Natural killer cell treated with Interleukin-12 subunit alpha and Interleukin-12 subunit beta and Interleukin-15 and Interleukin-18, amount 100 ng/mL, for 72 hours (primary cell): Measurements from ENCODE around the gene SH2D7. TPM values are rescaled to one million over a fixed set of nuclear protein-coding genes. Genes with fewer than 3 reads are reported as not detected.

Experiments used
- ATAC-seq, 2 donors: fragments of 150-1000 bp; cut with Tn5 transposase in 1 of 2; sonication (Bioruptor Pico), chemical (Tn5 transposase) in 1 of 2; 2 replicates each; pipeline ENCODE4 v1.10.0; 2021
- DNase-seq: peaks from one replicate; pipeline ENCODE4 v3.0.0; 2022; ENCODE audit warnings: low spot score
- H3K27ac Mint-ChIP-seq, 2 donors: 1 replicate in 1 of 2; 2 replicates in 1 of 2; pipeline ENCODE4 v1.8.0; 2022; ENCODE audit warnings: mixed read lengths in 2 of 2, mild to moderate bottlenecking in 1 of 2, moderate library complexity in 1 of 2
- H3K27me3 Mint-ChIP-seq, 2 donors: 1 replicate in 1 of 2; 2 replicates in 1 of 2; pipeline ENCODE4 v1.8.0; 2022; ENCODE audit warnings: mixed read lengths in 2 of 2
- H3K36me3 Mint-ChIP-seq: one replicate; pipeline ENCODE4 v1.8.0; 2022; ENCODE audit warnings: mixed read lengths
- H3K4me1 Mint-ChIP-seq, 2 donors: 1 replicate in 1 of 2; 2 replicates in 1 of 2; pipeline ENCODE4 v1.8.0; 2022; ENCODE audit warnings: low read depth in 2 of 2, mixed read lengths in 2 of 2, mild to moderate bottlenecking in 1 of 2
- H3K4me3 Mint-ChIP-seq: one replicate; pipeline ENCODE4 v1.8.0; 2022; ENCODE audit warnings: mixed read lengths
- H3K9me3 Mint-ChIP-seq: 2 replicates; pipeline ENCODE4 v1.8.0; 2022; ENCODE audit warnings: mixed read lengths
- total RNA-seq, 2 donors: library from RNA; stranded (reverse); gene quantifications; one replicate each; pipeline ENCODE4 v1.2.3, GENCODE V29; 2022

Gene SH2D7
- not detected for total RNA-seq

DNA sequence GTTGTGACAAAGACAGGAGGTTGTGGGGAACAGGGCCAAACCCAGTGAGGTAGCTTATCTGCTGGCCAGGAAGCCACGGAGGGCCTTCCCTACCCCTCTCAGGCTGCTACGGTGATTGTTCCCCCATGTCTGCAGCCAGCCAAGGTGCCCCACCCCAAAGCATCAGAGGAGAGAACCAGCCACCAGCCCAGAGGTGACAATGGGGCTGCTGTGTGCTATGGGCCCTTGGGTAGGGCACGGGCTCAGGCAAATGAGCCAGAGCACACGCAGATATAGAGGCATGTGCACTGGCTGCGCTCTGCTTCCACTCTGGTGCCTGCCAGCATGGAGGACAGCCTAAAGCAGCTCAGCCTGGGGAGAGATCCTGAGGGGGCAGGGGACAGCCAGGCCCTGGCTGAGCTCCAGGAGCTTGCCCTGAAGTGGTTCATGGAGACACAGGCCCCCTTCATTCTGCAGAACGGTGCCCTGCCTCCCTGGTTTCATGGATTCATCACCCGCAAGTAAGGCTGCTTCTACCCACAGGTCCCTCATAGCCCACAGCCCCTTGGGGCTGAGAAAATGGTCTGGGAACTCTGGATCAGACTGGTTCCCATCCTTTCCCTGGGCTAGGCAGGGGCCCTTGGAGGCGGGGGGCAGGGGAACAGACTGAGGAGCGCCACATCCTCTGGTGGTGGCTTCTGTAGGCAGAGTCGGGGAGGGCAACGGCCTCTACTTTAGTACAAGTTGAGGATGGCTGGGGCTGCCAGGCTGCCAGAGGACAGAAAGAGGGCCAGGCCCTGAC, at the start of gene SH2D7:
TSS of gene SH2D7 (plus strand) at position 301 of the 781 bp plus-strand sequence. CDS start at position 325, 24 bp downstream.
- peaks cover 0 to 8% of the 10 kb centered on the region in 2 donors for H3K27me3 Mint-ChIP-seq
- H3K4me1 Mint-ChIP-seq = peaks cover 3 to 6% of the 10 kb centered on the region in 2 donors
- no peaks in the 10 kb centered on the region for H3K9me3 Mint-ChIP-seq
- DNase-seq (no peak), ATAC-seq (peak in 1 of 2 donors; percentile 57)
- H3K4me3 Mint-ChIP-seq = no peak within 1 kb of the TSS
- no peaks in the 10 kb centered on the region for H3K36me3 Mint-ChIP-seq
- peak within 1 kb of the TSS in 1 of 2 donors; percentile 13 for H3K27ac Mint-ChIP-seq

DNA sequence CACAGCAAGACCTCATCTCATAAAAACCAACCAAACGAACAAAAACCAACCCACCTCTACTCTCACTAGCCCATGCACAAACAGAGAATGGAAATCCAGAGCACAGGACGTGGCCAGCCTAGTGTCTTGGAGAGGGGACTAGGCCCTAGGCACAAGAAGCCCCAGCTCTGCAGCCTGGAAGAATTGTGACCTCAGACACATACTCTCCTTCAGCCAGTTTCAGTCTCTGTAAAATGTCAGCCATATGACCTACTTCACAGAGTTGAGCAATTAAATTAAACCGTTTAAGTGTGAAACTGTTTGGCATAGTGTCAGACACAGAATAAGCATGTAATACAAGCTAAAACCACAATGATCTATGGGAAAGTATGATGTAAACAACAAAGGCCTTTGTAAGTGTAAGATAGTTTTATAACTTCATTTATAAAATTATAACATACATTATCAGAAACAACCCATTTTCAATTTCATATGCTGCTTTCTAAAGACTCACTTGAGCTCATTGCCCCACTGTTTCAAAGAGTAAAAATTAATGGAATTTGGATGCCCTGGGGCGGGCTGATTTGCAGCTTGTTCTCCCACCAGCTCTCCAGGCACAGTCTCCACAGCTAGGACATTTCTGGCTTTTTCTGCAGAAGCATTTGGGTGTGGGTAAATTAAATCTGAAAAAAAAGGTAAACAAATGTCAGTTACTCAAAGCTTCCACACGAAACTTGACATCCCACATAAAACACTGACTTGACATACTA, 47.8 kb upstream of the SH2D7 start:
- peak; percentile 82 to 91 for ATAC-seq
- Mint-ChIP-seq H3K4me3 (peak overlapping the region; percentile 87), H3K4me1 (peaks cover 63 to 81% of the 10 kb centered on the region in 2 donors), H3K9me3 (no peaks in the 10 kb centered on the region), H3K27me3 (no peaks in the 10 kb centered on the region), H3K36me3 (peaks cover 14% of the 10 kb centered on the region), H3K27ac (peak overlapping the region; percentile 79 to 89)
- DNase-seq = no peak

DNA sequence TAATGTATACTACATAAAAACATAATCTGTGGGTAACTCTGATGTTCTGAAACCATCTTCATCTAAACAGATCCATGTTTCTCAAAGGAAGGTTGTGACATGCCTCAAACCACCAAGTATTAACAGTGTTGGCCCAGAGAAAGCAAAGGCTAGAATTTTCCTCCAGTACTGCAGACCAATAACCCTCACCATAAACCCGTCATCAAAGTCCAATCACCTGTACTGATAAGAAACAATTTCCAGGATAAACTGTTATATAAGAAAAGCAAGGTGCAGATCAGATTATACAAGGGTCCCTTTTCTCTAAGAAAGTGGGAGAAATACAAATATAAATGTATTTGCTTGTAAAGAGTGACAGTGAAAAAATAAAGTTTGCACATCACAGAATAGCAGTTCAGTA, 47.2 kb upstream of the SH2D7 start:
- Mint-ChIP-seq H3K36me3 (peaks cover 14% of the 10 kb centered on the region), H3K27me3 (no peaks in the 10 kb centered on the region), H3K27ac (peak overlapping the region; percentile 57 to 89), H3K4me3 (peak overlapping the region; percentile 55), H3K4me1 (peaks cover 64 to 81% of the 10 kb centered on the region in 2 donors), H3K9me3 (no peaks in the 10 kb centered on the region)
- no peak for DNase-seq
- ATAC-seq = no peak

DNA sequence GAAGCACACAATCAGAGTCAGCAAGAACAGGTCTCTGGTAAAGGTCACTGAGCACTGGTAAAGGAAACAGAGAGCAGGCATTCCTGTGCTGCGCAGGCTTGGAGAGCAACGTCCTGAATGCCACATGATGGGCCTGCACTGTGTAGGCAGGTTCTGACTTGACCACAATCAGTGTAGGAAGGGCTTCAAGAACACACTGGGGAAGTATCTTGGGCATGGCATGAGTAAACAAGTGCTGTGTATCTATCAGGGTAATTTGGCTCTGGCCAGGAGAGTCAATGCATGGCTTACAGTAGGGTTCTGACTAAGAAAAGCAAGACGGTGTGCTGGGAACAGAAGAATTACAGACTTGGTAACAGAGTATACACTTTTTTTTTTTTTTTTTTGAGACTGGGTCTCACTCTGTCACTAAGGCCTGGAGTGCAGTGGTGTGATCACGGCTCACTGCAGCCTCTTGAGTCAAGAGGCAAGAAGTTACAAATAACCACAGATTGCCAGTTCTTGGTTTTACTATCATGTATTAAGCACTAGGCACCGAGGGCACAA, 45.5 kb upstream of the SH2D7 start:
- Mint-ChIP-seq H3K36me3 (peaks cover 14% of the 10 kb centered on the region), H3K4me3 (peak overlapping the region; percentile 77), H3K27me3 (no peaks in the 10 kb centered on the region), H3K27ac (peak overlapping the region; percentile 85 to 97), H3K9me3 (no peaks in the 10 kb centered on the region), H3K4me1 (peaks cover 72 to 85% of the 10 kb centered on the region in 2 donors)
- no peak for DNase-seq
- ATAC-seq = peak; percentile 53 to 77

DNA sequence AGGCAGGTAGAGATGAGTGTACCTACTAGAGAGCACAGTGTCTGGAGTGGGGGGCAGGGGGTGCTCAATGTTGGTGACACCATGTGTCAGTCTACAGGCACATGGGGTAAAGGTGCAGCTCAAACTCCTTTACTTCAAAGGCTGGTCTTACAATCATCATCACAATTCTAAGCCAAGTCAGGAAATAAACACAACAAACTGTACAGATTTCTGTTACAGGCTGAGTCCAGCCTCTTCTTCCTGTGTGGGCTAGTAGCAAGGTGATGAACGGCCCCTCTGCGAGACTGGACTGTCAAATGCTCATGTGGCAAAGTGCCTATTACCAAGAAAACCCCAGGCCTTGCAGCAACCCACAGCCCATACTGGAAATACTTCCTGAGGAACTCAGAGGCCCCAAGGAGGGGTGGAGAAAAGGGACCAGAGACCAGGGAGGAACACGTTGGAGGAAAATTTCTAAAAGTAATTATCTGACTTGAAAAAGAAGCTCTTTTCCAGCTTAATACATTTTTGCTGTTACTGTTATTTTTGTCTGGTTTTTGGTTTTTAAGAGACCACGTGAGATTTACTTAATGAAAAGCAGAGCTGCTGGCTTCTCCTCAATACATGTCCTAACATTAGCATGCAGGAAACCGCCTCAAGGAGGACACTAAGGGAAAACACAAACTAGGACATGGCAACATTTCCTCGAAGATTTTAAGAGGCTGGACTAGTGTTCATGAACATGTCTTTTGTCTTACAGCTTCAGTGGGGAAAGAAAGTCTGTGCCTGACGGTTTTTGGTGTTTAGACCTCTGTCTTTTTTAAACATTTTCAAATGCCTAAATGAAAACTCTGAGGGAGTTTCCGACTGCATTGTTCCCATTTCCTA, 44.4 kb upstream of the SH2D7 start:
- ATAC-seq (peak in 1 of 2 donors; percentile 36), DNase-seq (no peak)
- Mint-ChIP-seq H3K36me3 (peaks cover 12% of the 10 kb centered on the region), H3K27ac (peak overlapping the region; percentile 85 to 97), H3K9me3 (no peaks in the 10 kb centered on the region), H3K4me1 (peaks cover 75 to 85% of the 10 kb centered on the region in 2 donors), H3K27me3 (no peaks in the 10 kb centered on the region), H3K4me3 (peak overlapping the region; percentile 89)

GRCh38 chr15:78048628-78048920, 43.8 kb upstream of the SH2D7 start:
- Mint-ChIP-seq H3K27me3 (no peaks in the 10 kb centered on the region), H3K4me3 (peak overlapping the region; percentile 89), H3K27ac (peak overlapping the region; percentile 85 to 97), H3K36me3 (peaks cover 12% of the 10 kb centered on the region), H3K9me3 (no peaks in the 10 kb centered on the region), H3K4me1 (peaks cover 71 to 91% of the 10 kb centered on the region in 2 donors)
- no peak for DNase-seq
- no peak for ATAC-seq

- peak; percentile 85 for DNase-seq
- Mint-ChIP-seq H3K36me3 (peaks cover 6% of the 10 kb centered on the region), H3K9me3 (no peaks in the 10 kb centered on the region), H3K4me1 (peaks cover 64 to 91% of the 10 kb centered on the region in 2 donors), H3K27me3 (no peaks in the 10 kb centered on the region), H3K27ac (peak overlapping the region; percentile 91 to 97), H3K4me3 (peak overlapping the region; percentile 89)
- peak; percentile 78 to 91 for ATAC-seq
These were observed 42.5 kb upstream of the SH2D7 start for GRCh38 chr15:78049691-78050440.

DNA sequence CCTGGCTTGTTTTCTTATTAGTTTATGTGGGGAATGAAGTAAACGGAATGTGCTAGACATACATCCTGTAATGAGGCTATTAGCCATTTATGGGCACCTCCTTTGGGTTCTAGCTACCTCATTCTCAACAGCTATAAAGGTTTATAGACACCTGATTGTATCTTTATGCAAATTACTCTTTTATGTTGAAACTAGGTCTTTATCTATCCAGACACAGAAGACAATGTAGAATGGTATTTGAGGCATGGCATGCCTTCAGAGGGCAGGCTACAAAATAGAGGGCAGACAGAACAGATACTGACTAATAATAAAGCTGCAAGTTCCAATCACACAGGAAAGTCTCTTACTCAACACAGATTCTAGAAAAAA, 41.9 kb upstream of the SH2D7 start:
- H3K27ac Mint-ChIP-seq = peak overlapping the region; percentile 91 to 97
- ATAC-seq = peak; percentile 14 to 38
- no peaks in the 10 kb centered on the region for H3K27me3 Mint-ChIP-seq
- H3K4me3 Mint-ChIP-seq = peak overlapping the region; percentile 89
- peaks cover 65 to 91% of the 10 kb centered on the region in 2 donors for H3K4me1 Mint-ChIP-seq
- peaks cover 6% of the 10 kb centered on the region for H3K36me3 Mint-ChIP-seq
- no peaks in the 10 kb centered on the region for H3K9me3 Mint-ChIP-seq
- no peak for DNase-seq

GRCh38 chr15:78050826-78051225, 41.5 kb upstream of the SH2D7 start:
- H3K27ac Mint-ChIP-seq = peak overlapping the region; percentile 91 to 97
- no peaks in the 10 kb centered on the region for H3K27me3 Mint-ChIP-seq
- H3K9me3 Mint-ChIP-seq = no peaks in the 10 kb centered on the region
- DNase-seq (no peak), ATAC-seq (no peak)
- H3K36me3 Mint-ChIP-seq = peaks cover 6% of the 10 kb centered on the region
- H3K4me1 Mint-ChIP-seq = peaks cover 69 to 94% of the 10 kb centered on the region in 2 donors
- peak overlapping the region; percentile 89 for H3K4me3 Mint-ChIP-seq

DNA sequence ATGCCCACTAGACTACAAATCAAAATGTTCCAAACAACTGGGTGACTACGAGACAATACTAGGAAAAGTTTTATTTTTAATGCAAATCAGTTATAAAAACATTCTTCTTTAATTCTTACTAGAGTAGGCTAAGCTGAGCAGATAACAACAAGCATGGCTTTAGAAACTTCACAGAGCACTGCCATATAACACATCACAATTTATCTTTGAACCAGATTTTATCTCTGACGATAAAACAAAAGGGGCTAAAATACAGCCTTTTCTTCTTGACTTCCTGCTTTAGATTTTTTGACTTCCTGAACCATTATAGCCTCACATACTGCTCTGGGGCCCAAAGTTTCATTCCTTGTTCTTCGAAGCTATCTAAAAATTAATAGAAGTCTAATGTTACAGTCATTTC, 40.8 kb upstream of the SH2D7 start:
- H3K4me3 Mint-ChIP-seq = peak overlapping the region; percentile 89
- ATAC-seq (no peak), DNase-seq (no peak)
- H3K36me3 Mint-ChIP-seq = peaks cover 6% of the 10 kb centered on the region
- peak overlapping the region; percentile 91 to 97 for H3K27ac Mint-ChIP-seq
- no peaks in the 10 kb centered on the region for H3K9me3 Mint-ChIP-seq
- no peaks in the 10 kb centered on the region for H3K27me3 Mint-ChIP-seq
- H3K4me1 Mint-ChIP-seq = peaks cover 73 to 97% of the 10 kb centered on the region in 2 donors

DNA sequence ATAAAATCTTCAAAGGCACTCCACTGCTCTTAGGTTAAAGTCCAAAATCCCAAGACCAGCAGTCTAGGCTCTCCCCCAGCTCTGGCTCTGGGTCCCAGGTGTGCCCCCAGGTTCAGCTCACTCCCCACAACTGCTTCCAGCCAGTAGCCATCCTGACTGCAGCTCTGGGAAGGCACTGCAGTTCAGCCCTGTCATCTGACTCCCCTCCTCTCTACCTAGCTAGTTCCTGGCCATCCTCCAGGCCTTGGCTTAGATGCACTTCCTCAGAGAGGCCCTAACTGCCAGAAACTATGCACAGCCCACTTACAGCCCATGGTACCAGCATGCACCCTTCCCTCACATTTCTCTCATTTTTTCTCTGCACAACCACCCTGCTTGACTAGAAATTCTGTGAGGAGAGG, 40.4 kb upstream of the SH2D7 start:
- H3K27ac Mint-ChIP-seq = peak overlapping the region; percentile 91 to 97
- H3K27me3 Mint-ChIP-seq = no peaks in the 10 kb centered on the region
- no peak for DNase-seq
- peaks cover 6% of the 10 kb centered on the region for H3K36me3 Mint-ChIP-seq
- H3K9me3 Mint-ChIP-seq = no peaks in the 10 kb centered on the region
- no peak for ATAC-seq
- peaks cover 72 to 97% of the 10 kb centered on the region in 2 donors for H3K4me1 Mint-ChIP-seq
- H3K4me3 Mint-ChIP-seq = peak overlapping the region; percentile 89

DNA sequence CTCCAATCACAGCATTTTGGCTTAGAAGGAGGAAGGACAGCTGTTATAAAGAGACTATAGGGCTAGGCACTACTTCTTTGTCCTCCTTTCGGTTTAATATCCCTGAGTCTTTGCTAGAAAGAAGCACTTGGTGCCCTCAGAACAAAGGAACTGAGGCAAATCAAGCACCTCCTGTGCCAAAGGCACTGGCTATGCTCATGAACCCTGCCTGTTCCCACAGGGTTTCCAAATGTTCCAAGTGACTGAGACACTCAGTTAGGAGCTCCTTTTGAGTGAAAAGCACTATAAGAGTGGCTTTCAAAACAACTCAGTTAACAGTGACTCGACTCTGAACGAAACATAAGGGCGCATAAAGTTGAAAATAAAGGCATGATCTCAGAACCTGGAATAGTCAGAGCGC, 39.8 kb upstream of the SH2D7 start:
- no peaks in the 10 kb centered on the region for H3K27me3 Mint-ChIP-seq
- H3K36me3 Mint-ChIP-seq = peaks cover 6% of the 10 kb centered on the region
- H3K4me3 Mint-ChIP-seq = peak overlapping the region; percentile 89
- H3K27ac Mint-ChIP-seq = peak overlapping the region; percentile 91 to 97
- no peak for ATAC-seq
- no peaks in the 10 kb centered on the region for H3K9me3 Mint-ChIP-seq
- DNase-seq = no peak
- H3K4me1 Mint-ChIP-seq = peaks cover 67 to 92% of the 10 kb centered on the region in 2 donors

- Mint-ChIP-seq H3K9me3 (no peaks in the 10 kb centered on the region), H3K27me3 (no peaks in the 10 kb centered on the region), H3K27ac (peak overlapping the region in 1 of 2 donors; percentile 74), H3K4me3 (no peak overlapping the region), H3K36me3 (peaks cover 6% of the 10 kb centered on the region), H3K4me1 (peaks cover 57 to 82% of the 10 kb centered on the region in 2 donors)
- no peak for ATAC-seq
- no peak for DNase-seq
These were observed 37.8 kb upstream of the SH2D7 start for GRCh38 chr15:78054518-78054917.
